ENCODE data around the gene CA9. TPM values are rescaled to one million over a fixed set of nuclear protein-coding genes. Genes with fewer than 3 reads are reported as not detected.

CA9 gene

DNA sequence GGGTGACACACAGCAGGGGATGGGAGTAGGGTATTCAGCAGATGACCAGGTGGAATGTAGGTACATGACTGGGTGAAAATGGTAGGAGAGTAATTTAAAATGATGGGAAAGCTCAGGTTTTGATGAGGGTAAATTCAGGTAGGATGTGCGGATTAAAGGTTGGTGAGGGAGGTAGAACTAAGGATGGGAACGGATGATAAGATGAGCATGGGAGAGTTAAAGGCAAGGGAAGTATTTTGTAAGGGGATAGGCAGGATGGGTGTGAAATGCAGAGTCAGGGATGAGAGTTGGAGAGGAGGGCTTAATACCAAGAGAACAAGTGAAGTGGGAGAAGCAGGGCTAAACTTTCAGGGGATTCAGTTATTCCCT lies 56.7 kb downstream of the CA9 start:
- H3K27ac ChIP-seq (replicated peaks) = peak overlapping the region; percentile 82

More for the DNA sequence above, 56.7 kb downstream of the CA9 start:
- TF ChIP-seq POLR2AphosphoS5 (IDR thresholded peaks at IDR 0.05; ENCODE audit: low read depth) = no peak
- TF ChIP-seq, protein P1, sequence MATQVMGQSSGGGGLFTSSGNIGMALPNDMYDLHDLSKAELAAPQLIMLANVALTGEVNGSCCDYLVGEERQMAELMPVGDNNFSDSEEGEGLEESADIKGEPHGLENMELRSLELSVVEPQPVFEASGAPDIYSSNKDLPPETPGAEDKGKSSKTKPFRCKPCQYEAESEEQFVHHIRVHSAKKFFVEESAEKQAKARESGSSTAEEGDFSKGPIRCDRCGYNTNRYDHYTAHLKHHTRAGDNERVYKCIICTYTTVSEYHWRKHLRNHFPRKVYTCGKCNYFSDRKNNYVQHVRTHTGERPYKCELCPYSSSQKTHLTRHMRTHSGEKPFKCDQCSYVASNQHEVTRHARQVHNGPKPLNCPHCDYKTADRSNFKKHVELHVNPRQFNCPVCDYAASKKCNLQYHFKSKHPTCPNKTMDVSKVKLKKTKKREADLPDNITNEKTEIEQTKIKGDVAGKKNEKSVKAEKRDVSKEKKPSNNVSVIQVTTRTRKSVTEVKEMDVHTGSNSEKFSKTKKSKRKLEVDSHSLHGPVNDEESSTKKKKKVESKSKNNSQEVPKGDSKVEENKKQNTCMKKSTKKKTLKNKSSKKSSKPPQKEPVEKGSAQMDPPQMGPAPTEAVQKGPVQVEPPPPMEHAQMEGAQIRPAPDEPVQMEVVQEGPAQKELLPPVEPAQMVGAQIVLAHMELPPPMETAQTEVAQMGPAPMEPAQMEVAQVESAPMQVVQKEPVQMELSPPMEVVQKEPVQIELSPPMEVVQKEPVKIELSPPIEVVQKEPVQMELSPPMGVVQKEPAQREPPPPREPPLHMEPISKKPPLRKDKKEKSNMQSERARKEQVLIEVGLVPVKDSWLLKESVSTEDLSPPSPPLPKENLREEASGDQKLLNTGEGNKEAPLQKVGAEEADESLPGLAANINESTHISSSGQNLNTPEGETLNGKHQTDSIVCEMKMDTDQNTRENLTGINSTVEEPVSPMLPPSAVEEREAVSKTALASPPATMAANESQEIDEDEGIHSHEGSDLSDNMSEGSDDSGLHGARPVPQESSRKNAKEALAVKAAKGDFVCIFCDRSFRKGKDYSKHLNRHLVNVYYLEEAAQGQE (IDR thresholded peaks at IDR 0.05; ENCODE audit: insufficient replicate concordance, low read depth) = no peak
- TF ChIP-seq GABPA (IDR thresholded peaks at IDR 0.05; ENCODE audit: low read depth) = no peak
- TF ChIP-seq, protein P2, sequence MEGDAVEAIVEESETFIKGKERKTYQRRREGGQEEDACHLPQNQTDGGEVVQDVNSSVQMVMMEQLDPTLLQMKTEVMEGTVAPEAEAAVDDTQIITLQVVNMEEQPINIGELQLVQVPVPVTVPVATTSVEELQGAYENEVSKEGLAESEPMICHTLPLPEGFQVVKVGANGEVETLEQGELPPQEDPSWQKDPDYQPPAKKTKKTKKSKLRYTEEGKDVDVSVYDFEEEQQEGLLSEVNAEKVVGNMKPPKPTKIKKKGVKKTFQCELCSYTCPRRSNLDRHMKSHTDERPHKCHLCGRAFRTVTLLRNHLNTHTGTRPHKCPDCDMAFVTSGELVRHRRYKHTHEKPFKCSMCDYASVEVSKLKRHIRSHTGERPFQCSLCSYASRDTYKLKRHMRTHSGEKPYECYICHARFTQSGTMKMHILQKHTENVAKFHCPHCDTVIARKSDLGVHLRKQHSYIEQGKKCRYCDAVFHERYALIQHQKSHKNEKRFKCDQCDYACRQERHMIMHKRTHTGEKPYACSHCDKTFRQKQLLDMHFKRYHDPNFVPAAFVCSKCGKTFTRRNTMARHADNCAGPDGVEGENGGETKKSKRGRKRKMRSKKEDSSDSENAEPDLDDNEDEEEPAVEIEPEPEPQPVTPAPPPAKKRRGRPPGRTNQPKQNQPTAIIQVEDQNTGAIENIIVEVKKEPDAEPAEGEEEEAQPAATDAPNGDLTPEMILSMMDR (IDR thresholded peaks at IDR 0.05; ENCODE audit: insufficient read depth, low read length) = no peak
- TF ChIP-seq SPI1 (IDR thresholded peaks at IDR 0.05; ENCODE audit: borderline replicate concordance, low read depth) = no peak
- peak overlapping the region; percentile 83 for H3K4me3 ChIP-seq (replicated peaks; ENCODE audit: insufficient read depth, low read length)
- no peak for DNase-seq (ENCODE audit: low read depth in 1 of 2, low spot score in 1 of 2)
- H3K27me3 ChIP-seq (ENCODE audit: insufficient read depth, poor library complexity, severe bottlenecking) = no peaks in the 10 kb centered on the region

Small RNA genes within 50 kb of the gene (microRNA-seq; reads per million reads assigned to microRNA genes)
- gene MIR6852 = not detected

Measured in HL-60 (cell line).